ENCODE data around the gene AOPEP.

DNA sequence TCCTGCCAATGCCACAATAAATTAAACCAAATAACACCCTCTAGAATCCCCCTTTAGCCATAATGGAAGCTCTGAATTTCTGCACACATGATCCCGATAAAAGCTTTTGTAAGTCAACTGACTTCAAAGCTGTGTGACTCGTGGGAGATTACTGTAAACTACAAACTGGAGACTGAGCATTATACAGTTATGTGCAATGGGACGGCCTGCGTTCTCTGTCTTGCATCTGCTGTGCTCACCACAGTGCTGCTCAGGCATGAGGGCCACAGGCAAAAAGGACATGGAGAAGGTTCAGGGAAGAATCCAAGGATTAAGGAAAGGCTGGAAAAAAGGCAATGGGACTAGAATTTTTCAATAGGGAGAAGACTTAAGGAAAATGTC lies 406.8 kb downstream of the AOPEP start:
- TF ChIP-seq, protein P1, sequence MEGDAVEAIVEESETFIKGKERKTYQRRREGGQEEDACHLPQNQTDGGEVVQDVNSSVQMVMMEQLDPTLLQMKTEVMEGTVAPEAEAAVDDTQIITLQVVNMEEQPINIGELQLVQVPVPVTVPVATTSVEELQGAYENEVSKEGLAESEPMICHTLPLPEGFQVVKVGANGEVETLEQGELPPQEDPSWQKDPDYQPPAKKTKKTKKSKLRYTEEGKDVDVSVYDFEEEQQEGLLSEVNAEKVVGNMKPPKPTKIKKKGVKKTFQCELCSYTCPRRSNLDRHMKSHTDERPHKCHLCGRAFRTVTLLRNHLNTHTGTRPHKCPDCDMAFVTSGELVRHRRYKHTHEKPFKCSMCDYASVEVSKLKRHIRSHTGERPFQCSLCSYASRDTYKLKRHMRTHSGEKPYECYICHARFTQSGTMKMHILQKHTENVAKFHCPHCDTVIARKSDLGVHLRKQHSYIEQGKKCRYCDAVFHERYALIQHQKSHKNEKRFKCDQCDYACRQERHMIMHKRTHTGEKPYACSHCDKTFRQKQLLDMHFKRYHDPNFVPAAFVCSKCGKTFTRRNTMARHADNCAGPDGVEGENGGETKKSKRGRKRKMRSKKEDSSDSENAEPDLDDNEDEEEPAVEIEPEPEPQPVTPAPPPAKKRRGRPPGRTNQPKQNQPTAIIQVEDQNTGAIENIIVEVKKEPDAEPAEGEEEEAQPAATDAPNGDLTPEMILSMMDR (IDR thresholded peaks at IDR 0.05): no peak
- no peak for TF ChIP-seq EP300 (IDR thresholded peaks at IDR 0.05)

All from sigmoid colon (tissue), 4 donors.